HG03175 (cell line): ENCODE data around the gene OR1J4.
A peak's percentile ranks its signal among the peaks of the same experiment; 100 is the strongest.
"Not testable (repeated sequence)": the region's sequence is repeated elsewhere in the genome, so short reads cannot be mapped to it uniquely, and the experiment has no call there.

Experiments
- ATAC-seq: cut with Tn5 transposase; IDR thresholded peaks from one replicate; pipeline ENCODE4 v1.9.1; 2021; ENCODE audit warnings: mild to moderate bottlenecking, moderate library complexity; ENCODE audit not compliant: unreplicated experiment

OR1J4 gene, protein sequence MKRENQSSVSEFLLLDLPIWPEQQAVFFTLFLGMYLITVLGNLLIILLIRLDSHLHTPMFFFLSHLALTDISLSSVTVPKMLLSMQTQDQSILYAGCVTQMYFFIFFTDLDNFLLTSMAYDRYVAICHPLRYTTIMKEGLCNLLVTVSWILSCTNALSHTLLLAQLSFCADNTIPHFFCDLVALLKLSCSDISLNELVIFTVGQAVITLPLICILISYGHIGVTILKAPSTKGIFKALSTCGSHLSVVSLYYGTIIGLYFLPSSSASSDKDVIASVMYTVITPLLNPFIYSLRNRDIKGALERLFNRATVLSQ

DNA sequence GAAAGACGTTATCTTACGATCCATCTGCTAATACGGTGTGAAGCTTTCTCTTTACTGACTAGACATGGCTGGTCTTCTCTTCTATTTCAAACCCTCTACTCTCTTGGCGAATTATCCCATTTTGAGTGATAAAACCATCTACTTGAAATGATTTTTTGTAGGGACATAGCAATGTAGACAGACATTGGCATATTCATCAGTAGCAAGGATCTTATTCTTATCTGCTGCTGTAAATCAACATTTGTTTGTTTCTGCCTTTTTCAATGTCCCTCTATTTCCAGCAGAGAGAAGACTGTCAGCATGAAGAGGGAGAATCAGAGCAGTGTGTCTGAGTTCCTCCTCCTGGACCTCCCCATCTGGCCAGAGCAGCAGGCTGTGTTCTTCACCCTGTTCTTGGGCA lies at the start of gene OR1J4:
TSS of gene OR1J4 (plus strand) at position 301 of the 400 bp plus-strand sequence. CDS start at position 301, 0 bp downstream.
- ATAC-seq: no peak

DNA sequence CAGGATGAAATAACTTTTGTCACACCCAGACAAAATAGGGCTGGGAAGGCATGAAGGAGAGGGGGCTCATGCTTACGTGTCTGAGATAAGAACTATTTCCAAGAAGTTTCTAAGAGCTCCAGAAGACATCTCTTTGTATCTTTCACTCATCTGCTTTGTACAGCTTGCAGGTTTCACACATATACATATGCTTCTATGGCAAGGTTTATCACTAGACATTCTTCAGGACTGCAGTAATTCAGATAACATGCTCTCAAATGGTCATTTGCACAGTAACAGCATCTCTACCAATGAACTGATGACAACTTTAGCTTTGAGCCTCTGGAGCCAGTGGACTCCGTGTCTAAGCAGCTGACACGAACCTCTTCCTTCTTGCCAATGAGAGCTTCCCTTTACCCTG lies 44.4 kb upstream of the OR1J4 start:
- no peak for ATAC-seq

DNA sequence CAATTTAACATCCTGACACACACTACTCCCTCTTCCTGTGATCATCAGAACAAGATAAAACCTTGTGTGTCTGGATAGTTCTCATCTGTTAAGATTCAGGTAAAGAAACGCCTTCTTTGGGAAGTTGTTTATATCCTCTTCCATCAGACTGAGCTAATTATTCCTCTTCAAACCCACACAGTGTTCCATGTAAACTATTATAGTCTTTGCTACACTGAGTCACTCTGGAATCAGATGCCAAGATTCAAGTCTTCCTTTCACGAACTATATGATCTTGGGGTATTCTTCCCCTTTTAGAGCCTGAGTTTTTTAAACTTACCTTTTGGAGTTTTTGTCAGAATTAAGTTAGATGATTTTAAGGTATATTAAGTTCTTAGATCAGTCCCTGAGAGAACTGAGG lies 43.2 kb upstream of the OR1J4 start:
- no peak for ATAC-seq

DNA sequence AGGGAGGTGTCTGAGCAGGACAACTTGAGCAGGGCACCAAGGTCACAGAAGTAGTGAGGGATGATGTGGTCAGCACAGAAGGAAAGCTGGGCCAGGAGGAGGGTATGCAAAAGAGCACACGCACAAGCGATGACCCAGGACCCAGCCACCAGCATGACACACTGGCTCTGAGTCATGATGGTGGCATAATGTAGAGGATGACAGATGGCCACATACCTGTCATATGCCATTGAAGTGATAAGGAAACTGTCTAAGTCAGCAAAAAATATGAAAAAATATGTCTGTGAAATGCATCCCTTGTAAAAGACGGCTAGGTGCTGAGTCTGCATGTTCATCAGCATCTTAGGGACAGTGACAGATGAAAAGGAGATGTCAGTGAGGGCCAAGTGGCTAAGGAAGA lies 41.6 kb upstream of the OR1J4 start:
- no peak for ATAC-seq

DNA sequence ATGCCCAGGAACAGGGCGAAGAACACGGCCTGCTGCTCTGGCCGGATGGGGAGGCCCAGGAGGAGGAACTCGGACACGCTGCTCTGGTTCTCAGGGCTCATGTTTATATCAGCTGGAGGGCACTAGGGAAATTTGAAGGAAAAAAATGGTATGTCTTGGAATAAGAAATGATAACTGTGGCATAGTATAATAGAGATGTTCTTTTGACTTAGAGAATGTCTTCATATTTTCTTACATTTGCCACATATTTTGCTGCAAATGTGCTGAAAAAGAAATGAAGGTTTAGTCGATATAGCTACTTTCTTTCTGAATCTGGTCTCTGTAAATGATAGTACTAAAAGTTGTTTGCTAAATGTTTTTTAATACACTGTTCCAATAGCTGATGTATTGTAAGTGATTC lies 41.1 kb upstream of the OR1J4 start, which contains the start of gene OR1J1:
TSS of gene OR1J1 (minus strand) at position 101 of the 400 bp plus-strand sequence. CDS start at position 101, 0 bp downstream.
- ATAC-seq: no peak

DNA sequence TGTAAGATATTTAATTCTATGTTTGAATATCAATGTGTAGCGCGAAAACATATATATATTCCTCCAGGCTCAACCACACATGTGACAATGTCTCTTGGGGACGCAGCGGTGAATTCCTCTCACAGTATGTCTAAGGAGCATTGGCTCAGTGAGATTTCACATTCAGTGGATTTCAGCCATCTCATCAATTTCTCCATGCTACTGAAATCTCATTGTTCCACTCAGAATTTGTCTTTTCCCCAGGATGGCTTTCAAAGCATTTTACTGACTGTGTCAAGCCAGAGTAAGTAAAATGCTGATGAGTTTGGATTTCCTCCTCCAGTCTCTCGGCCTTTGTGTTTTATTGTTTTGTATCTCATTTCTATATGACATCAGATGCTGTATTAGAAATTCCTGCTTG lies 39.9 kb upstream of the OR1J4 start:
- ATAC-seq: no peak

DNA sequence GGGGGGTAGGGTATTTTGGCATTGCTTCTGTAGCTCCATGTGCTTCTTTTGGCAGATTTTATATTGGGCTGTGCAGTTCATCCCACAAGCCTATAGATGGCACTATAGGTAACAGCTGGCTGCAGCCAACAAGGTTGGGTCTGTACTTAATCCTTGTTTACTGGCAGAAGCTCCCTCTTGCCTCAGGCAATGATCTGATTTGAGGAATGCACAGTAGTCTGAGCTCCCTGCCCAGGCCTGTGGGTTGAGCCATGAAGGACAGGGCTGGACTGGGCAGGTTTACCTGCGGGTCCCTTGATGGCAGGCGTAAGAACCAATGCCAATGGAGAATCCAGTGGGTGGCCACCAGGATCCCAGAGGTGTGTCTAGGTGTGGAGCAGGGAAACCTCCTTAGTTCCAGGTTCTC lies 20.1 kb upstream of the OR1J4 start:
- ATAC-seq: peak; percentile 53

DNA sequence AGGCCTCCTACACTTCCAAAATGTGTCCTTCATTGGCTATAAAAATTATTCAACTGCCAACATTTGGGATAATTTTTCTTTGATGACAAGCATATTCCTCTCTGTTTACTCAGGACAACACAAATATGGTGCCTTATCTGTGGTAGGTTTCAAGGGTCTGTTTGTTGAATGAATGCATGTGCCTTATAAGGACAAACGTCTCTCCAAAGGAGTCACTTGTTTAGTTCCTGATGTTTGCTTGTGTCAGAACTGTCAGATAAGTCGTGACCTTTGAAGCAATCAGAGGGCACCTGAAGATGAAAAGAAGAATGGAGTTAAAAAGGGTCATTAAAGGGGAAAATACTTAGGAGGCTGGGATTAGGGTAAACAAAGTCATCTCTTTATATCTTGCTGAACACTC lies 12.0 kb upstream of the OR1J4 start:
- no peak for ATAC-seq

DNA sequence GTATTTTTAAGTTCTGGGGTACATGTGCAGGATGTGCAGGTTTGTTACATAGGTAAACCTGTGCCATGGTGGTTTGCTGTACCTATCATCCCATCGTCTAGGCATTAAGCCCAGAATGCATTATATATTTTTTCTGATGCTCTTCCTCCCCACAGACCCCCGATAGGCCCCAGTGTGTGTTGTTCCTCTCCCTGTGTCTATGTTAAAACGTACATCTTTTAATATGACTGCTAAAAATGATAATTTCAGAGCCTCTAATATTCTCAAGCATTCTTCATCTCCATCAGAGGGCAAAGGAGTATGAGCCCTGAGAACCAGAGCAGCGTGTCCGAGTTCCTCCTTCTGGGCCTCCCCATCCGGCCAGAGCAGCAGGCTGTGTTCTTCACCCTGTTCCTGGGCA lies 8.4 kb upstream of the OR1J4 start, which contains the start of gene OR1J2:
TSS of gene OR1J2 (plus strand) at position 301 of the 400 bp plus-strand sequence. CDS start at position 301, 0 bp downstream.
- ATAC-seq: no peak

DNA sequence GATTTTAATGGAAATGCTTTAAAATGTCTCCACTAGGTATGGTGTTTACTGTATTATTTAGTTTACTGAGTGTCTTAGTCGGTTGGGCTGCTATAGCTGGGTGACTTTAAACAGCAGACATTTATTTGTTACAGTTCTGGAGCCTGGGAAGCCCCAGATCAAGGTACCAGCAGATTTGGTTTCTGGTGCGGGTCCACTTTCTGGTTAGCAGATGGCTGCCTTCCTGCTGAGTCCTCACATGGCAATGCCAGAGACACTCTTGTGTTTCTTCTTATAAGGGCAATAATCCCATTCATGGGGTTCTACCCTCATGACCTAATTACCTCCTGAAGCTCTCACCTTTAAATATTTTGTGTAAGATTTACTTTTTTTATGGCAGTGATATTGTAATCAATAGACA lies 715 bp upstream of the OR1J4 start:
- no peak for ATAC-seq

DNA sequence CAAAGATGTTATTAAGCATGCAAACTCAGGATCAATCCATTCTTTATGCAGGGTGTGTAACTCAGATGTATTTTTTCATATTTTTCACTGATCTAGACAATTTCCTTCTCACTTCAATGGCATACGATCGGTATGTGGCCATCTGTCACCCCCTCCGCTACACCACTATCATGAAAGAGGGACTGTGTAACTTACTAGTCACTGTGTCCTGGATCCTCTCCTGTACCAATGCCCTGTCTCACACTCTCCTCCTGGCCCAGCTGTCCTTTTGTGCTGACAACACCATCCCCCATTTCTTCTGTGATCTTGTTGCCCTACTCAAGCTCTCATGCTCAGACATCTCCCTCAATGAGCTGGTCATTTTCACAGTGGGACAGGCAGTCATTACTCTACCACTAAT lies 435 bp downstream of the OR1J4 start:
- ATAC-seq: no peak

DNA sequence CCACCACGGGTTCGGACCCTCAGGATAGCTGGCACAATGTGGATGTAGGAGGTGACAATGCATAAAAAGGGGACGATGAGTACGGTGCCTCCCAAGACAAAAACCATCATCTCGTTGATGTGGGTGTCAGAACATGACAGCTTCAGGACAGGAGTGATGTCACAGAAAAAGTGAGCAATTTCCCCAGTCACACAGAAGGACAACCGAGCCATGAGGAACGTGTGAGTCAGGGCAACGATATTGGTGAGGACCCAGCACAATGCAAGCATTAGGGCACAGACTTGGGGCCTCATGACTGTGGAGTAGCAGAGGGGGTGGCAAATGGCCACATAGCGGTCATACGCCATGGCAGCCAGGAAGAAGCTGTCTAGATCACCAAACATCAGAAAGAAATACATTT lies 7.7 kb downstream of the OR1J4 start:
- ATAC-seq: no peak

DNA sequence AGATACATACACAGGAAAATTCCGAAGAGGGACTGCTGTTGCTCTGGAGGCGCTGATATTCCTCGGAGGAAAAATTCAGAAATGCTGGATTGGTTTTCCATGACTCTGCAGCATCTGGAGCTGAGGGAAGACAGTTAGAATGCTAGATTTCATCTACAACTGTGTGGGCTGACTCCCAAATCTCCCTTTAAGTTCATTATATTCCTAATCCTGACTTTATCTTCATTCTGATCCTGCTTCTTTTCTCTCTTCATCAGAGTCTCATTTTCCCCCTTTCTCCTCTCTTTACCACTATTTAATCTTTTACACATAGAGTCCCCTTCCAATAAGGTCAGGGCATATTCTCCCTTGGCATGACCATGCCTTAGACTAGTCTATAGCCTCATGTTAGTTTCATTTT lies 8.3 kb downstream of the OR1J4 start, which contains the start of gene OR1N1:
TSS of gene OR1N1 (minus strand) at position 101 of the 400 bp plus-strand sequence. CDS start at position 101, 0 bp downstream.
- no peak for ATAC-seq

DNA sequence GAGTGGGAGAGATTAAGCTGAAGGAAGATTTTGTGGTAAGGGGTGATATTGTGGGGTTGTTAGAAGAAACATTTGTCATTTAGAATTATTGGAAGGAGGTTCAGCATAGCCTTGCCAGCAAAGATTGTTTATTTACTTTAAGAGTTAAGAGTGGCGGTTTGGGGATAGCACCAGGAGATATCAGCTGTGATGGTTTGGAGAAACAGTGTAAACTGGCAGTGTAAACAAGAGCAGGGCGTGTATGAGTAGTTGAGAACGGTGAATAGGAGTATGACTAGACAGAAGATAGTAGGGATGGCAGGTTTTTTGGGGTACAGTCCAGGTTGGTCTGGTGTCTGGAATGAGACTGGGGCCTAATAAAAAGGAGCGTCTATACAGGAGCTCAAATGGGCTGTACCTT lies 12.2 kb downstream of the OR1J4 start:
- not testable (repeated sequence) for ATAC-seq

DNA sequence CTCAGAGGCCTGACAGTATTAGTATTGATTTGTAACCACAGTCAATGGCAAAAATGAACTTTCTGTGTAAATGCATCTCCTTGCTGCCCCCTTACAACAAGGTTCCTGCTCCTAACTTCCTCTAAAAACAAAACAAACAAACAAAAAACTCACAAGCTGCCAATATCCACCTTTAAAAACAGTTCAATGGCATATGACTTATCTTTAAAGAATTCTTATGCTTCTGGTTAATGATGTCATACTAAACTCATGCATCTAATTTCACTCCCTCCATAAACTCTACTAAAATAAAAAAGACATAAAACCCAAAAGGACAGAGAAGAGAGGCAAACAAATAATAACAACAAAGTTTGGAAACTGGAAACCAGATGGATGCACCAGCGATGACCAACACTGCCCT lies 17.2 kb downstream of the OR1J4 start:
- ATAC-seq: no peak

DNA sequence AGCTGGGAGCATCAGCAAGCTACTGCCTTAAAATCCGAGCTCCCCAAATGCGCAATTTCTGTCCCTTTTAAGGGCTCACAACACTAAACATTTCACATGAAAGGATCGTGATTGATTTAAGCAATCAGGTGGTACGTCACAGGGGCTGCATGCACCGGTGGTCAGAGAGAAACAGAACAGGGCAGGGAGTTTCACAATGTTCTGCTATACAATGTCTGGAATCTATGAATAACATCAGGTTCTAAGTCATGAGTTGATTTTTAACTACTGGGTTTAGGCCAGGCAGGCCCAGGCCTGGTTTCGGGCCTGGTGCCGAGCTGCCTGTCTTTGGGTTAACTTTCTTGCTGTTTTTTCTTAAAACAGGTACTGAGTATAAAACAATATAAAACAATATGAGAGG lies 18.1 kb downstream of the OR1J4 start:
- ATAC-seq: not testable (repeated sequence)

DNA sequence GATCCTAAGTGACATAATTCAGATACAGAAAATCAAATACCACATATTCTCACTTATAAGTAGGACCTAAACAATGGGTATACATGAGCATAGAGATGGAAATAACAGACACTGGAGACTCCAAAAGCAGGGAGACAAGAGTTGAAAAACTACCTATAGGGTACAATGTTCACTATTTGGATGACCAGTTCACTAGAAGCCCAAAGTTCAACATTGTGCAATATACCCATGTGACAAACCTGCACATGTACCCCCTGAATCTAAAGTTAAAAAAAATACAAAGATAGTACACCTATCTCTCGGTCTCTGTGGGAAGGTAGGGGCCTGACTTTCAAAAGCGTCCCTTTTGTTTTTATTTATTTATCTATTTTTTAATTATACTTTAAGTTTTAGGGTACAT lies 19.8 kb downstream of the OR1J4 start:
- ATAC-seq: no peak

DNA sequence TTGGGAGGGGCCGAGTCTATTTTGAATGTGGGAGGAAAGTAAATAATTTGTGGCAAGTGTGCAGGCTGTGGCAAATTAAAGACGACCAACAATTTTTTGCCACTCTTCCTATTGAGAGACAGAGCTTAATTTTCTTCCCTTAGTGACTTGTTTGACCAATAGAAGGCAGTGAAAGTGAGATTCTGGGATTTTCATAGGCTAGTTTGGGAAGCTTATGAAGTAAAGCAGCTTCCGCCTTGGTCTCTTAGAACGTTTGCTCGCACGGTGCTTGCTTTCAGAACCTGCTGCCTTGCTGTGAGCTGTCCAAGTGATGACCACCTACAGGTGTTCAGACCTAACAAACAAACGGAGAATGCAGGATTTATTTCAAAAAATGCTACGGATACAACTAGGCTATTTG lies 27.3 kb downstream of the OR1J4 start:
- no peak for ATAC-seq

DNA sequence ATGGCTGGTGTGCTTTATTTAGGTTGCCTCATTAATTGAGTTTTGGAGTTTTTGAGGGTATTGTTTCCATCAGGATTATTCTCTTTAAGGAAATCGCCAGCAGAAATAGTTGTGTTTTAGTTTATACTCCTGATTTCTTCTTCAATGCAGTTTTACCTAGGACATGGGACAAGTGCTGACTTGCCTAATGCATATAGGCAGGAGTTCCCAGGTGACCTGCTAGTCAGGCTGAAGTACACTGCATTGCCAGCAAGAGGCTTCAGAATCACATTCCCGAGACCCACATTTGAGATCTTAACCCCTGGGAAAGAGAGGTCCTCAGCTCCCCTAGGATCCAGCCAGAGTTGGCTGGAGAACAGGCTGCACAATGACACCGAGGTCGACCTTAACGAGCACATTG lies 32.4 kb downstream of the OR1J4 start:
- ATAC-seq: no peak

DNA sequence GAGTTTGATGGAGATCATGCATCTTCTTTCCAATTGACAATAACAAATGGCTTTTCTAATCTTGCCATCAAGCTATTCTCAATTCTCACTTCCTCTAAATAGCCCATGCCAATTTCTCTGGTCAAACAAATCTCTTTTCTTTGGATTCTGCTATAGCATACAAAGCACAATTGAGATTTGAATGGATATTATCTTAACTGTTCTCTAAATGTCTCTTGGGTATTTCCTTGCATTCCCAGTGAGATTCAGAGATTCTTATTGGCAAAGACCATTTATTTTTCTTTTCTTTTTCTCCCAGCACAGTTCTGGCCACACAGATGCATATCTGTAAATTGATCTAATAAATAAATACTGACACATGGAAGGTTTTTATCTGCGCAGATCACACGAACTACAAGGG lies 33.9 kb downstream of the OR1J4 start, which contains the start of gene OR1N2:
TSS of gene OR1N2 (plus strand) at position 301 of the 400 bp plus-strand sequence. CDS start 100 bp downstream, outside the sequence.
- no peak for ATAC-seq

DNA sequence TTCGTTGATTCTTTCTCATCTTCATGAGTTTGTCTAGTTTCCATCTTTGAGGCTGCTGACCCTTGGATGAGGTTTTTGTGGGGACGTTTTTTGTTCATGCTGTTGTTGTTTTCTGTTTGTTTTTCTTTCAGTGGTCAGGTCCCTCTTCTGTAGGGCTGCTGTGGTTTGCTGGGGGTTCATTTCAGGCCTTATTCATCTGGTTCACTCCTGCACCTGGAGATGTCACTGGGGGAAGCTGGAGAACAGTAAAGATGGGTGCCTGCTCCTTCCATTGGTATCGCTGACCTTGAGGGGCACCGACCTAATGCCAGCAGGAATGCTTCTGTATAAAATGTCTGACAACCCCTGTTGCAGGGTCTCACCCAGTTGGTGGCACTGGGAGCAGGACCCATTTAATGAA lies 42.5 kb downstream of the OR1J4 start:
- ATAC-seq: no peak

DNA sequence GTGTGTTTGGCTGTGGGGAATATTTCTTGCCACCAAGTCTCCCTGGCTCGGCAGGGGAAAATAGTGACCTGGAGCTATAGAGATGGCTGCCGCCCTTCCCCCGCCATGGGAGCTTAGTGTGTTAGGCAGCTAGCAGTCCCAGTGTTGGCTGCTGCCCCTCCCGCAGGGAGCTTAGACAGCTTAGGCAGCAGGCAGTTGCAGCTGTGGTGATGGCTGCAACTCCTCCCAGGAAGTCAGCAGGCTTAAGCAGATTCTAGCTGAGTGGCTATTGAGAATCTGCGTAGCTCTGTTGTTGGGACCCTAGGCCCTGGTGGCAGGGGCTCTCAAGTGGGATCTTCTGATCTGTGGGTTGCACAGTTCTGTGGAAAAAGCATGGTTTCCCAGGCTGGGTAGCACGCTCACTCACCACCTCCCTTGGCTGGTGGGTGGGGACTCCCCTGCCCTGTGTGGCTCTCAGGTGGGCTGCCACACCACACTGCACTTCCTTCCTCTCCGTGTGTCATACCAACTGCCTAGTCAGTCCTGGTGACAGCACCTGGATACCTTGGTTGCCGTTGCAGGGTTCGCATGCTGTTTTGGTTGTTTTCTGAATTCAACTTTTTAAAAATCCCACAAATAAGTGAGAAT lies 43.3 kb downstream of the OR1J4 start:
- no peak for ATAC-seq
